ENCODE data around the gene EDN1. TPM values are rescaled to one million over a fixed set of nuclear protein-coding genes. Genes with fewer than 3 reads are reported as not detected.

Gene EDN1
- total and polyA plus RNA-seq, 2 of the 4 experiments (the other 2 are of a cell fraction): 5.6 to 9.0 TPM

DNA sequence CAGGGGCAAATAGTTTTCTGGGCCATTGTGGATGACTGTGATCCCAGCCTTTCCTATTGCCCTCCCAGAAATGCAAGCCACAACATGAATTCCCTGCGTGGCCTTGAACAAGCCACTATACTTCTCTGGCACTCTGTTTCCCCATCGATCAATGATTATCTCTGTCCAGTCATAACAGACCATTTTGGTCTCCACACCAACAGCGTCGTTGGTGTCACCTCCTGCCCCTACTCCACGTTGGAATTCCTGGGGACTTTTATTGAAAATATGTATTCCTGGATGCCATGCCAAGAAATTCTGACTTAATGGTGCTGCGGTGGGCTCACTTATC, 50.3 kb downstream of the EDN1 start:
- no peaks in the 10 kb centered on the region for H3K9me3 ChIP-seq (ENCODE audit: control insufficient read depth, insufficient read depth, low read length)
- H3K56ac ChIP-seq (ENCODE audit: extremely low read depth, insufficient read depth, low read length): no peak overlapping the region
- peaks cover 5% of the 10 kb centered on the region; the same call in 1 of the 2 replicates for H3K27me3 ChIP-seq (ENCODE audit: control insufficient read depth, insufficient read depth, low read length)
- in situ Hi-C loops (cut with MboI; ENCODE audit: low sequenced_read_pairs): no loop called here
- no peak overlapping the region for H3K27ac ChIP-seq (ENCODE audit: insufficient read depth, low read length)
- no TSS peak for BruUV-seq (replicated peaks)
- H3K4me3 ChIP-seq (ENCODE audit: insufficient read depth, low read depth, low read length): no peak overlapping the region
- no peak overlapping the region for H2AFZ ChIP-seq (replicated peaks; ENCODE audit: low read length, poor library complexity)
- ChIA-PET CTCF (no interaction called here), POLR2A (ENCODE audit: unreplicated experiment) (no interaction called here)
- ATAC-seq (ENCODE audit: low read depth) (no peak), DNase-seq (no peak)
- H3K36me3 ChIP-seq (ENCODE audit: control insufficient read depth, insufficient read depth, low read length): no peaks in the 10 kb centered on the region
- H4K5ac ChIP-seq (ENCODE audit: low read depth, low read length): no peak overlapping the region
- no peak overlapping the region for H3K9ac ChIP-seq (ENCODE audit: low read depth, low read length)
- no peak overlapping the region for H2BK20ac ChIP-seq (ENCODE audit: low read depth, low read length)
- no CpG with 5 or more reads among the region's 6 CpGs for WGBS, 2 experiments (ENCODE audit: extremely low coverage in 2 of 2, insufficient read length in 1 of 2)
- no peak overlapping the region for H3K18ac ChIP-seq (ENCODE audit: low read depth, low read length)
- dilution Hi-C loops (cut with HindIII; ENCODE audit: low sequenced_read_pairs, unreplicated experiment): no loop called here
- H3K9me1 ChIP-seq (ENCODE audit: insufficient read depth, low read length): no peaks in the 10 kb centered on the region; the same call in 1 of the 2 replicates
- no peak overlapping the region for H2BK120ac ChIP-seq (ENCODE audit: low read depth, low read length)
- no peak overlapping the region for H2BK5ac ChIP-seq (ENCODE audit: low read depth, low read length, poor library complexity, severe bottlenecking)
- no peak overlapping the region for H4K8ac ChIP-seq (ENCODE audit: low read depth in 2 of 2, low read length in 2 of 2)
- H3K4me2 ChIP-seq (ENCODE audit: low read depth, low read length): no peak overlapping the region
- no peaks in the 10 kb centered on the region for H4K20me1 ChIP-seq (ENCODE audit: insufficient read depth, low read length)
- no peak overlapping the region; the same call in 1 of the 2 replicates for H2AK5ac ChIP-seq (ENCODE audit: low read depth, low read length)
- H3K23ac ChIP-seq (ENCODE audit: low read depth, low read length): no peak overlapping the region
- TF ChIP-seq, protein P1, sequence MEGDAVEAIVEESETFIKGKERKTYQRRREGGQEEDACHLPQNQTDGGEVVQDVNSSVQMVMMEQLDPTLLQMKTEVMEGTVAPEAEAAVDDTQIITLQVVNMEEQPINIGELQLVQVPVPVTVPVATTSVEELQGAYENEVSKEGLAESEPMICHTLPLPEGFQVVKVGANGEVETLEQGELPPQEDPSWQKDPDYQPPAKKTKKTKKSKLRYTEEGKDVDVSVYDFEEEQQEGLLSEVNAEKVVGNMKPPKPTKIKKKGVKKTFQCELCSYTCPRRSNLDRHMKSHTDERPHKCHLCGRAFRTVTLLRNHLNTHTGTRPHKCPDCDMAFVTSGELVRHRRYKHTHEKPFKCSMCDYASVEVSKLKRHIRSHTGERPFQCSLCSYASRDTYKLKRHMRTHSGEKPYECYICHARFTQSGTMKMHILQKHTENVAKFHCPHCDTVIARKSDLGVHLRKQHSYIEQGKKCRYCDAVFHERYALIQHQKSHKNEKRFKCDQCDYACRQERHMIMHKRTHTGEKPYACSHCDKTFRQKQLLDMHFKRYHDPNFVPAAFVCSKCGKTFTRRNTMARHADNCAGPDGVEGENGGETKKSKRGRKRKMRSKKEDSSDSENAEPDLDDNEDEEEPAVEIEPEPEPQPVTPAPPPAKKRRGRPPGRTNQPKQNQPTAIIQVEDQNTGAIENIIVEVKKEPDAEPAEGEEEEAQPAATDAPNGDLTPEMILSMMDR (conservative IDR thresholded peaks at IDR 0.05; ENCODE audit: low read depth, low read length): no peak
- TF ChIP-seq MAFK (IDR thresholded peaks at IDR 0.05; ENCODE audit: low read depth, low read length): no peak
- no peak for TF ChIP-seq RAD21 (IDR thresholded peaks at IDR 0.05; ENCODE audit: low read length)
- no peak for TF ChIP-seq BHLHE40 (IDR thresholded peaks at IDR 0.05; ENCODE audit: low read depth, low read length)
- TF ChIP-seq POLR2A (IDR thresholded peaks at IDR 0.05; ENCODE audit: low read depth, low read length): no peak
- no peak for TF ChIP-seq FOS (IDR thresholded peaks at IDR 0.05; ENCODE audit: low read depth, low read length)
- no peak for TF ChIP-seq CEBPB (IDR thresholded peaks at IDR 0.05; ENCODE audit: low read depth, low read length)
- no peak for TF ChIP-seq RCOR1 (IDR thresholded peaks at IDR 0.05; ENCODE audit: insufficient replicate concordance, low read length)
- TF ChIP-seq, protein P2, sequence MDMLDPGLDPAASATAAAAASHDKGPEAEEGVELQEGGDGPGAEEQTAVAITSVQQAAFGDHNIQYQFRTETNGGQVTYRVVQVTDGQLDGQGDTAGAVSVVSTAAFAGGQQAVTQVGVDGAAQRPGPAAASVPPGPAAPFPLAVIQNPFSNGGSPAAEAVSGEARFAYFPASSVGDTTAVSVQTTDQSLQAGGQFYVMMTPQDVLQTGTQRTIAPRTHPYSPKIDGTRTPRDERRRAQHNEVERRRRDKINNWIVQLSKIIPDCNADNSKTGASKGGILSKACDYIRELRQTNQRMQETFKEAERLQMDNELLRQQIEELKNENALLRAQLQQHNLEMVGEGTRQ (IDR thresholded peaks at IDR 0.05; ENCODE audit: low read depth, low read length): no peak
- TF ChIP-seq, protein P3, sequence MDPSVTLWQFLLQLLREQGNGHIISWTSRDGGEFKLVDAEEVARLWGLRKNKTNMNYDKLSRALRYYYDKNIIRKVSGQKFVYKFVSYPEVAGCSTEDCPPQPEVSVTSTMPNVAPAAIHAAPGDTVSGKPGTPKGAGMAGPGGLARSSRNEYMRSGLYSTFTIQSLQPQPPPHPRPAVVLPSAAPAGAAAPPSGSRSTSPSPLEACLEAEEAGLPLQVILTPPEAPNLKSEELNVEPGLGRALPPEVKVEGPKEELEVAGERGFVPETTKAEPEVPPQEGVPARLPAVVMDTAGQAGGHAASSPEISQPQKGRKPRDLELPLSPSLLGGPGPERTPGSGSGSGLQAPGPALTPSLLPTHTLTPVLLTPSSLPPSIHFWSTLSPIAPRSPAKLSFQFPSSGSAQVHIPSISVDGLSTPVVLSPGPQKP (IDR thresholded peaks at IDR 0.05; ENCODE audit: borderline replicate concordance, low read depth, low read length): no peak
- no peak for TF ChIP-seq MAZ (IDR thresholded peaks at IDR 0.05; ENCODE audit: borderline replicate concordance, low read depth, low read length)
- no peak for TF ChIP-seq SMC3 (IDR thresholded peaks at IDR 0.05; ENCODE audit: low read depth, low read length)
- TF ChIP-seq RFX5 (IDR thresholded peaks at IDR 0.05; ENCODE audit: low read depth, low read length): no peak
- no peak for TF ChIP-seq CHD1 (IDR thresholded peaks at IDR 0.05; ENCODE audit: low read depth, low read length)
- no peak for TF ChIP-seq MXI1 (IDR thresholded peaks at IDR 0.05; ENCODE audit: borderline replicate concordance, low read depth, low read length)
- no peak for TF ChIP-seq NFE2L2 (IDR thresholded peaks at IDR 0.05; ENCODE audit: low read depth, low read length)
- no peak overlapping the region for H2AK9ac ChIP-seq (replicated peaks; ENCODE audit: low read depth, low read length, poor library complexity)
- H3K79me1 ChIP-seq (ENCODE audit: low read depth in 1 of 2, low read length in 2 of 2): no peaks in the 10 kb centered on the region
- H3K4me1 ChIP-seq (ENCODE audit: control insufficient read depth, insufficient read depth, low read length): peaks cover 7% of the 10 kb centered on the region
- H2BK15ac ChIP-seq (ENCODE audit: low read depth, low read length): no peak overlapping the region
- no peak overlapping the region for H4K91ac ChIP-seq (ENCODE audit: insufficient read depth, low read depth, low read length)
- H3K14ac ChIP-seq (replicated peaks; ENCODE audit: low read depth, low read length): no peak overlapping the region
- intact Hi-C loops (cut with micrococcal nuclease): no loop called here
- no peak overlapping the region; the same call in 1 of the 2 replicates for H3K4ac ChIP-seq (ENCODE audit: low read depth, low read length)

All from IMR-90 (cell line).